Fibroblast of mammary gland (primary cell): ENCODE data around the gene RPS3.

Source experiments
- DNase-seq: peaks from one replicate; pipeline ENCODE4 v3.0.0-alpha.2; 2010; ENCODE audit warnings: low read depth
- H3K4me3 ChIP-seq: 2 replicates; pipeline ENCODE4 v1.5.1; 2011; ENCODE audit warnings: low read depth, mild to moderate bottlenecking, low read length, moderate library complexity; ENCODE audit not compliant: control insufficient read depth
- CTCF ChIP-seq: conservative IDR thresholded peaks from 2 replicates; pipeline ENCODE4 v1.5.1; 2011; ENCODE audit warnings: low read depth, low read length, inconsistent platforms; ENCODE audit not compliant: control insufficient read depth, insufficient read depth

RPS3 gene

GRCh38 chr11:75380716-75381420 is 18.4 kb upstream of the RPS3 start:
- no peak for DNase-seq
- TF ChIP-seq CTCF = no peak
- H3K4me3 ChIP-seq = no peak overlapping the region

DNA sequence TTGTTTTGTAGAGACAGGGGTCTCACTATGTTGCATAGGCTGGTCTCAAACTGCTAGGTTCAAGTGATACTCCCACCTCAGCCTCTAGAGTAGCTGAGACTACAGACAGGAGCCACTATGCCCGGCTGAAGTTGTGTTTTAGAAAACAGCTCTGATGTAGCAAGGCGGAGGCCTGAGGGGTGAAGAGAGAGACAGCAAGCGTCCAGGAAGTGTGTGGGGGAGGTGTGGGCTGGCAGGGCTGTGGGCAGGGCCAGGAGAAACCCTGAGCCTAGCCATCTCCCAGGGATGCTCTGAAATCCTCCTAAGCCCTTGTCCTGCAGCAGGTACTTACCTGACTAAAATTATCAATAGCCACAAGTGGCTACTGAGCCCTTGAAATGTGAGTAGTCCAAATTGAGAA is 16.1 kb upstream of the RPS3 start:
- H3K4me3 ChIP-seq = no peak overlapping the region
- no peak for TF ChIP-seq CTCF
- no peak for DNase-seq

DNA sequence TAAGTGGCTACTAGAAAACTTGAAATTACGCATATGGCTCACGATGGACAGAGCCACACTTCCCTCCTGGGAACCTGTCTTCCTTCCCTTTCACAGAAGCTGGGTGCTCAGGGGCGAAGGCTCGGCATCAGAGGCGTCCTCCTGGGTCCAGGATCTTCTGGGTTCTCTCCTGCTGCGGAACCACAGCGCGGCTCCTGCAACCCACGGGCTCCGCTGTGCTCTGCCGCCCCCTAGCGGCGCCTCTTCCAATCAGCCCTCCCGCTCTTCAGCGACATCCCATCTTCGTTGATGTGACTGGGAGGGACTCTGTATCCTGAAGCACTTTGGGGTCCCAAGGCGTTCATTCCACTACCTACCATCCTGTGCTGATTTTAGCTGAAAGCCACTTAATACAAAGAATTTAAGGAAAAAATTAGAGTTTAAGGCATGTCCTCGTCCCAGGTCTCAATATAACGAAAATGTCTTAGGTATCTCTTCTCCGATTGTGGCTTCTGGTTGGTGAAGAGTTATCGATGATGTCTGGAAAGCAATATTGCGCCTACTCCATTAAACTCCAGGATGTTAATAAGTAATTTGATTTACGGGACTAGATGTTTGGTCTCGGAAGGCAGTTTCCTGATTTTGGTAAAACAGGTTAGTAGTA is 14.8 kb upstream of the RPS3 start:
- peak; percentile 57 for DNase-seq
- peak; percentile 93 for TF ChIP-seq CTCF
- H3K4me3 ChIP-seq = no peak overlapping the region

GRCh38 chr11:75386942-75387630 is 12.2 kb upstream of the RPS3 start:
- TF ChIP-seq CTCF = no peak
- no peak overlapping the region for H3K4me3 ChIP-seq
- no peak for DNase-seq

- DNase-seq = no peak
- no peak for TF ChIP-seq CTCF
- H3K4me3 ChIP-seq = no peak overlapping the region
These were observed 11.5 kb upstream of the RPS3 start for GRCh38 chr11:75387736-75388294.

DNA sequence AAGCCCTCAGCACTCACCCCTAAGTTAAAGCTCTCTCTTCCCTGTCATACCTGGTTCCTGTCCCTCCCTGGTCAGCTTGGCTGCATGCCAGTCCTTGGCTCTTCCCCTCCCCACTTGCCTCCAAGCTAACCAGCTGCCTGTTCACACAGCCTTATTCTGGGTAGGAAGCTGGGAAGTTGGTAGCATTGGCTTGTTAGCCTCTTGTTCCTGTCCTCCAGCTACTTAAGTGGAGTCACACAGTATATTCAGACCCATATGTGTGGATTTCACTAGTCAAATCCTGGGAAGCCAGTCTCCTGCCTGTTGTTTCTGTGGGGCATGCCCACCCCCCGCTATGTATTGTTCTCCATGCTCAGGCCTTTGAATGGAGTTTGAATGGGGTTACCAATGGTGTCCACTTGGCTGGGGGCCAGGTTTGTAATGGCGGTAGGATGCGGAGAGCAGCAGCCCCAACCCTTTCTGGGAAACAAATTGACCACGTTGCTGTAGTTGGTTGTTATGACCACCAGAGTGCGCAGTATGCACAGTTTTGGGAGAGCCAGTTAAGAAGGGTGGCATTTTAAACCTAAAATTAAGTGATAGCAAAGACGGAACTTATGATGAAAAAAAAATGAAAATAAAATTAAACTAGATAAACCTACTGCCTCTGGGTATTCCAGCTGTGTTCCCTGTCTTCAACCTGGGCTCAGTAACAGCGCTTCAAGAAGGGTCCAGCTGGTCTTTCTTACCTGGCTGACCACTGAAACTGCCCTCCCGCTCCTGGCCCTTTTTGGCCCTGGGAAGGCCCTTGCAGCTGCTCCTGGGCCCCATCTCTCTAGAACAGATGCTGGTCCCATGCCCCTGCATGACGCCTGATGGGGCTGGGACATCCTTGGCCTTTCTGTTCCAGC is 10.7 kb upstream of the RPS3 start:
- DNase-seq = peak; percentile 82
- H3K4me3 ChIP-seq = no peak overlapping the region
- peak; percentile 87 for TF ChIP-seq CTCF
